Measurements from ENCODE around the gene UMAD1.

DNA sequence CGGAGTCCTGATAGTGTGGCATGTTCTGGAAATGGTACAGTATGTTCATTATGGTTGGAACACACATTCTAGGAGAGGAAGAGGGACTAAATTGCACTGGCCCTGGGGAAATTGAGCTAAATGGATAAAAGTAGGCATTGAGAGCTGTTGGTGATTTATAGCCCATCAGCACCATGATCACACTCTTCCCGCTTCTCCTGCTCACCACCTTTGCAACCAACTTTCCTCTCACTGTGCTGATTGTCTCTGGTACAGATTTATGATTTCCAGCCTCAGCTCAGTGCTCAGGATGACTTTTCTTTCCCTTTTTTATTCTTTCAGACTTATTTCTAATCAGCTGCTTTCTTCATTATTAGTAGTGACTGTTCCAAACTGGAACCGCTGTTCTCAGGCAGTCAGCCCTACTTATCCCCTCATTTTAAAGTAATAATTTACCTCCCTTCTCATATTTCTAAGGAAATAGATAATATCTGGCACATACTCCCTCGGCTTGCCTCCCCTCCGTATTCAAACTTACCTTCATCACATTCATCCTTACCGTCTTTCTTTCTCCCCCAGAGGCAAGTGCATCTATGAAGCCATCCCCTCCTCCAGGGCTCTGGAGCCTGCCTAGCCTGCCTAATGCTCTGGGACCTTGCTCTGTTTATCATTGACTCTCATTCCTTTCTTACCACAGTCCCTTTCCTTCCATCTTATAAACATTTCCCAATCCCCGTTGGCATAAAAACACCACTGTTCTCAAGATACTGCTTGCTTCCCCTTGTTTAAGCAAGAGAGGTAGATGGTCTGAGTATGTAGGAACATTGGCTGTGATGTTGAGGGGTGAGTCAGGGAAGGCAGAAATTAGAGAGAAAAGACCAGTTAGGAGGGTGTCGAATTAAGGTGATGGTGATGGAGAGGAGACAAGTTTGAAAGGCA is 129.4 kb downstream of the UMAD1 start:
- TF ChIP-seq MXI1 (IDR thresholded peaks at IDR 0.05; ENCODE audit: low read depth, low read length) (no peak), CTCF (IDR thresholded peaks at IDR 0.05) (no peak), TEAD4 (IDR thresholded peaks at IDR 0.05; ENCODE audit: borderline replicate concordance, insufficient read depth) (no peak), JUND (IDR thresholded peaks at IDR 0.05) (no peak), RFX5 (IDR thresholded peaks at IDR 0.05; ENCODE audit: low read length) (no peak)
